HG03175 (cell line): ENCODE measurements around the gene RBM24.

Experiments used
- ATAC-seq: cut with Tn5 transposase; IDR thresholded peaks from one replicate; pipeline ENCODE4 v1.9.1; 2021; ENCODE audit warnings: mild to moderate bottlenecking, moderate library complexity; ENCODE audit not compliant: unreplicated experiment

RBM24 gene

DNA sequence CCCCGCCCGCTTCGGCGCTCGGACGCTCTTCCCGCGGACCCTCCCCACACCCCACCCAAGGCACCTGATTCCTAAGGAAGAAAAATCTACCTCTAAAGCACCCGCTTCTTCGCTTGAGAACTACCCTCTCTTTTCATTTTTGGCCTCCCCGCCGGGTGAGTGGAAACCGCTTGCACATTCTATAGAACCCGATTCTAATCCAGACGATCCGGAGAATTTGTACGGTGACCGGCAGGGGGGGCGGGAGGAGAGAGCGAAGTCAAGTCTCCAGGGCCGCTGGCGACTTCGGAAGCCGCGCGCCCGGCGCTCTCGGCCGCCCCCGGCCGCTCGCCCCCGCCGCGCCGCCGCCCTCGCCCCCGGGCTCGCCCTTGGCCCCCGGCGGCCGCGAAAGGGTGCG lies at the start of gene RBM24:
Gene RBM24 (plus strand): TSS at position 262 of the 397 bp plus-strand sequence. CDS start 221 bp downstream, outside the sequence.
- no peak for ATAC-seq

DNA sequence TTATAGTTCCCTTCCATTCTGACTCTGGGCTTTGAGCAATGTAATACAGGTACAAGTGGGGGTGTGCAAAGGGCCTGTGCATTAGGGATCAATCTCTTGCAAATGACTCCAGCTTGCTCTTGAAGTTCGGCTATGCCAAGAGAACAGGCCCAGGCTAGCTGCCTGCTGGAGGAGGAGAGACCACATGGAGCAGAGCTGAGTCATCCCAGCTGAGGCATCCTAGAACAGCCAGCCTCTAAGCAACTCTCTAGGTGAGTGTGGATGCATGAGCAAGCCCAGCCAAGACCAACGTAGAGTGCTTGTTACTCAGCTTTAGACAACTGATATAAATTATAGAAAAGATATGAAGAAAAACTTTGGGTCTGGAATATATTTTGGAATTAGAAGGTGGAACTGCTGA lies 47.6 kb upstream of the RBM24 start:
- no peak for ATAC-seq

DNA sequence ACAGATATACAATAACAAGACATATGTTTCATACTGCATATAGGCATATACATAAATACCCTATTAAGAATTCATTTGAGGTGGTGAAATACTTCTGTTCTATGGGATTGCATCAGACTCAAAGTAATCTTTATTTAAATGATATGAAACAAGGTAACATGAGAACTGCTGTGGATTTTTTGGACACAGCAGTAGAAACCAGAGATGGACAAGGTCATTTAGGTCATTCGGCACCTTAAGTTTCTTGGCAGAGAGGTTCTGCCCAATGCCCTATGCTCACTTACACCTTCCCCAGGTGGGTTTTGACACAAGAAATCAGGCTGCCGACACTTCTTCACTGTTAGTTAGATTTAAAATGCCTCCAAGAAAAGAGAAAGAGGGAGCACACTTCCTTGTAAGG lies 43.9 kb upstream of the RBM24 start:
- ATAC-seq, result no peak

DNA sequence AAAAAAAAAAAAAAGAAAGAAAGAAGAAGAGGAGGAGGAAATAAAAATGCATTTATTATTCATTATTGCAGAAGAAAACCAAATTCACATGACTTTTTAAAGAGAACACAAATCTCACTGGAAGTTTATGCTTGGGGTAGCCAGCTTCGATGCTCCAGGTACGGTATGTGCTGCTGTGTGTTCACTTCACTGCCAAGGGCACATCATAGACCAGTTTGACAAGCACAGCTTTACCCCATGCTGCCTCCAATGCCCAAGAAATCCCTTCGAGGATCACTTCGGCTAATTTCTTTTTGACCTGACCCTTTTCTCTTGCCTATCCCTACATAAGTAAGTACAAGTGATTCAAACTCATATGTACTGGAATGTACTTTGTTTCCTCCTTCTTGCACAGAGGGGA lies 41.9 kb upstream of the RBM24 start:
- no peak for ATAC-seq

DNA sequence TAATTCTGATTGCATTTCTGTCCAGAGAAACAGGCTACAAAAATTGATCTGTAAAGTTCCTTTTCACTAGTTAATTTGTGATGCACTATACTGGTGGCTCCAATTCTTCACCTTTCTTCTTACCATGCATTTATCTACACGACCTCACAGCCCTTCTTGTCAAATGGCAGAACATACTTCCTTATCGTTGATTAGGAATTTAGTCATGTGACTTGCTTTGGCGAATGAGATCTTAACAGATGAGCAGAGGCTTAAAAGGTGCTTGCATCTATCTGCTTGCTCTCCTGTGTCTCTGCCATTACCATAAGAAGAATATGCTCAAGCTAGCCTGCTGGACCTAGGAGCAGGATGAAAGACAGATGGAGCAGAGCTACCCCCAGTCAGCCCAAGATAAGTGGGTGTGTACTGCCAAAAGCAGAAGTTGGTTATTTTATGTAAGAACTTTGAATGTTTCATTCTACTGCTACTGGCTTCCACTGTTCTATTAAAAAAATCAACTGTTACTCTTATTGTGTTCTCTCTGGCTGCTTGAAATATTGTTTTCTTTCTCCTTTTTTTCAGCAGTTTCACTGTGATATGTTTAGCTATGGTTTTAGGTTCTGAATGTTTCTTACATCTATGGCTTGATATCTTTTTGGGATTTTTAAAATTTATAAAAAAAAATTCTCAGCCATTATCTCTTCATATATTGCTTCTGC lies 40.2 kb upstream of the RBM24 start:
- no peak for ATAC-seq

DNA sequence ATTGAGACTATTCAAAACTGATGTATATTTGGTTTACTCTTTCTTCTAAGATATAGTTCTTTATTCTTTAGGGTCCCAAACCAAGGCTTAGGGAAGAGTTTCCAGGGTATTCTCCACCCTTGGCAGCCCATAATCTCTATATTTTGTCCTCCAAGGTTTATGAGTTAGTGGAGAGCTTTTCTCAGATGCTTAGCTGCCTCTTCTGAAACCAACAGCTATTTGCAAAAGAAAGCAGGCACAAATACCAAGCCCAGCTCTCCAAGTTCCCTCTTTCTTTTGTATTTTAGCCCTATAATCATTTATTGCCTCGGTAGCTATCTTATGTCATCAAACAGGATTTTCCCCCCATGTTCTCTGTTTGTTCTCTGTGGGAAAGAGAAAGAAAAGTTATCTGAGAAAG lies 39.1 kb upstream of the RBM24 start:
- ATAC-seq, result no peak

DNA sequence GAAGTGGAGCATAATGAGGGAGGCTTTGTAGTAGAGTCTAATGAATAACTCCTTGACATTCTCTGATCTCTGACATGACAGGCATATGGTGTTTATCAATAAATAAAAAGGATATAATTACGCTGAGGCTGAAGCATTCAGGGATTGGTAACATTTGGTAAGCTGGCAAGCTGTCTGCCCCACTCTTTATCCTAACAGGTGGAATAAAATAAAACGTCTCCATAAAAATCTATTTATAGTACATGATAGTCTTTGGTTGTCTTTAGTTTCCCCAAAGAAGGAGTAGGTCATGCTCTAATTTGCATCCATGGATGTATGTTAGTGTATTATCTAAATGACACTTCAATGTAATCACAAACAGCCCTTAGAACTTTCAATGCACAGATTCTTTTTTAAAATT lies 30.9 kb upstream of the RBM24 start:
- no peak for ATAC-seq

DNA sequence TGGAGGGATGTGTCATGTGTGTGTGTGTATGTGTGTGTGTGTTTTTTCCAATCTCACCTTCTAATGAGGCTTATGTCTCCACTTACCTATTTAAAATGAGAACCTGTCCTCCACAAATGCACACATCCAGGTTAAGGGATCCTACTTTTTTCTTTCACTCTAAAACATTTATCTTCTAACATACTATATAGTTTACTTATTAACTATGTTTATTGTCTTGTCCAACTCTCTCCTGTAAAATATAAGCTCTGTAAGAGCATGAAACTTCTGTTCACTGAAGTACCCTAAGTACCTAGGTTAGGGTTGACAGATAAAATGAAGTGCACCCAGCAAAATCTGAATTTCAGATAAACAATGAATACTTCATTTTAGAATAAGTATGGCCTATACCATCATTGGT lies 29.2 kb upstream of the RBM24 start:
- ATAC-seq, result no peak

DNA sequence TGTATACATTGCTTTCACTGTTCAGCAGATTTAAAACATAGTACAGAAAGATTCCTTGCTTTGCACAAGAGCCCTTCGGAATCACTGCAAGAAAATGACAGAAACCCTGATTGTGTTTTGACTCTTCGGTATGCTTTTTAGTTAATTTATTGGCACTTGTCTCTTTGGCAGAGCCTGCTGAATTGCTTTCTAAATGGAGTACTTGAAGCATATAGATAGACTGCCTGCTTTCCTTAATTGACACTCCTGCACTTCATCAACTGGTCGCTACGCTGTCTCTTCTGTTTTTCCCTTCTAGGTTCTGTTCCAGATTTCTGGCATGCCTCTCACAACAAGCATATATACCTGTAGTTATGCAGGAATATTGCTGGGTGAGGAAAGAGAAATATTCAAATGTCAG lies 22.4 kb upstream of the RBM24 start:
- no peak for ATAC-seq

DNA sequence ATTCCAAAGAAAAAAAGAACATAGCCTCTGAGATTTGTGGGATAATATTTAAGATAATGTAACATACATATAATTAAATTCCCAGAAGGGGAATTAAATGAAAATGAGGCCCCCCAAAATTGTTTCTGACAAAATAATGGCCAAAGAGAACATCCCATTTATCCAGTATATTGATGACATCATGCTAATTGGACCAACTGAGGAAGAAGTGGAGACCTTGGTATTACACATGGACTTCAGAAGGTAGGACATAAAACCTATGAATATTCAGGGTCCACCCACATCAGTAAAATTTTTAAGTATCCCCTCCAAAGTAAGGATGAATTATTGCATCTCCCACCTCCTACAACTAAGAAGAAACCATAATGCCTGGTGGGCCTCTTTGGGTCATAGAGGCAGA lies 15.6 kb upstream of the RBM24 start:
- ATAC-seq, result no peak

DNA sequence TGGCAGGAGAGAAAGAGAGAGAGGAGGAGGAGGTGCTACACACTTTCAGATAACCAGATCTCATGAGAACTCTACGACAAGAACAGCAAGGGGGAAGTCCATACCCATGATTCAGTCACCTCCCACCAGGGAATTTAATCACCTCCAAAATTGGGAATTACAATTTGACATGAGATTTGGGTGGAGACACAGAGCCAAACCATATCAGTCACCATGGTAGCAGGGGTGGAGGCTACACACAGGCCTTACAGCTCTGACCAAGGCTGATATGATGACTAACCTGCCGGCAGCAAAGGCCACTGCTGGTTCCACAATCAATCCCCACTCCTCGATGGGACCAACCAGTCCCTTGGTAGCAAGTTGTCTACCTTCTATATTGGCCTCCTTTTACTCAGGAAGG lies 13.6 kb upstream of the RBM24 start:
- no peak for ATAC-seq

DNA sequence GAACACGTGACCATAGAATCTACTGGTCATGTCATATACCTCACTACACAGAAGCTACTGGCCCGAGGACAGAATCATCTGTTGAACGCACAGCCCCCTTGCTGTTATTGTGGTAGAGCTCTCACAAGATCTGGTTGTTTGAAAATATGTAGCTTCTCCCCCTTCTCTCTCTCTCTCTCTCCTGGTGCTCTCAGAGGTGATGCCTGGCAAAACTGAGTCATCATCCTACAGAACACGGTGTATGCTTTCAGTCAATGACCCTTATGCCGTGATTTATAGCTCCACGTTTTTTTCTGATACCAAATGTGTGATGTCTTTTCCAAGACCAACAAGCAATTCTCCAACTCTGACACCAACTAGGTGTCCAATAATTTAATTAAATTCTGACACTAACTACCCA lies 13.0 kb upstream of the RBM24 start:
- no peak for ATAC-seq

DNA sequence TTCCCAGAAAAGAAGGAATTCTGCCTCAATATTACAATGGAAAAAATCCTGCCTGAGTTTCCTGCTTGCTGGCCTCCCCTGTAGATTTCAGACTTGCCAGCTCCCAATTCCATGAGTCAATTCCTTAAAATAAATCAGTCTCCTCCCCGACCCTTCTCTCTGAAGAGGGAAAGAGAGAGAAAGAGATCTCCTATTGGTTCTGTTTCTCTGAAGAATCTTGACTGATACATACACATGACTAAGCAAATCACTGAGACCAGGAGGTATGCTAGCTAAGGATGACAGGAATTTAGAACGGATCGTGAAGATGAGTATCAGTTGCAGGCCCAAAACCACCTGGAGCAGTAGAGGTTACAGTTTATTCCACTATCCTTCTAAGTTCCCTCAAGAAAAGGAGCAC lies 11.3 kb upstream of the RBM24 start:
- ATAC-seq, result no peak

DNA sequence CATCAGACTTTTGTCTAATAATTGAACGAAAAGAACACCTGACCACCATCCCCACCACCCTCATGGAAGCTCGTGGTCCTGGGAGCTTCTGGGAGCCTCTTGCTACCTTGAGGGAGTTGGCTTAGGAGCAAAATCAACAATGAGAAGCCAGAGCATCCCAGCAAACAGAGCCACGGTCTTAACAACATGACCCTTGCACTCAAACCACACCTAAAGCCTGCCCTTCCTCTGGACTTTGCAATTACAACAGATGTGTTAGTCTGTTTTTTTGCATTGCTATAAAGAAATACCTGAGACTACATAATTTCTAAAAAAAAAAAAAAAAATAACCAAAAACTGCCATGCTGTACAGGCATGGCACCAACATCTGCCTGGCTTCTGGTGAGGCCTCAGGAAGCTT lies 9.5 kb upstream of the RBM24 start:
- no peak for ATAC-seq

DNA sequence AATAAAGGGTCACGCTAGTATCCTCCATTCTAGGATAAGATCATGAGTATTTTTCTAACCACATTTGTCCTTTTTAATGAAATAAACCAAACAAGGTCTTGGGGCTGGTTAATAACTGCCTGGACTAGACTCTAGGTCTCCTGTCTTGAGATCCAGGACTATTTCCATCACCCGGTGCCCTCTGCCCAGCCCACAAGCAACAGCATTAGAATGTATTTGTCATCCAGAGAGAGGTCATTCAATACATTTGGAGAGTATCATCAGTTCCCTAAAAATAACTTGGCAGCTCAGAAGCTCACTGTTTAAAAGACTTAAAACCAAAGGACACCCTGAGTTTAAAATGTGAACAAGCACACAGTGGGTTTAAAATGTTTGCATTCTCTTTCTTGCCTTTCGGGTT lies 4.4 kb upstream of the RBM24 start:
- no peak for ATAC-seq

DNA sequence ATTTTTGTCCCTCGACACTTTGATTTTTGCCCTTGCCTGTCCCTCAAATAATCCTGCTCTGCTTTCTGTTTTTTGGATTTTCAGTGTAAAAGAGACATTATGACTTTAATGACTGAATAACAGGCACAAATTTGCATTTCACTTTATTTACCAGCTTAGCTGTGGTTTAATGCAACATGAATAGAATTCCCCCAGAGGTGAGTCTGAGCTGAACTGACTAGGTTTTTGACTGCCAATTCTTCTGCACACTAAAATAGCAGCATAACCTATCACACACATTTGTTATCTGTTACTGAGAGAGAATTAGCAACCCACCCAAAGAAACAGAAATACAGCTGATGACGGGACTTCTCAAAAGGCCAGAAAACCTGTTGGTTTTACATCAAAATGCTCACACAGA lies 3.9 kb upstream of the RBM24 start:
- no peak for ATAC-seq

DNA sequence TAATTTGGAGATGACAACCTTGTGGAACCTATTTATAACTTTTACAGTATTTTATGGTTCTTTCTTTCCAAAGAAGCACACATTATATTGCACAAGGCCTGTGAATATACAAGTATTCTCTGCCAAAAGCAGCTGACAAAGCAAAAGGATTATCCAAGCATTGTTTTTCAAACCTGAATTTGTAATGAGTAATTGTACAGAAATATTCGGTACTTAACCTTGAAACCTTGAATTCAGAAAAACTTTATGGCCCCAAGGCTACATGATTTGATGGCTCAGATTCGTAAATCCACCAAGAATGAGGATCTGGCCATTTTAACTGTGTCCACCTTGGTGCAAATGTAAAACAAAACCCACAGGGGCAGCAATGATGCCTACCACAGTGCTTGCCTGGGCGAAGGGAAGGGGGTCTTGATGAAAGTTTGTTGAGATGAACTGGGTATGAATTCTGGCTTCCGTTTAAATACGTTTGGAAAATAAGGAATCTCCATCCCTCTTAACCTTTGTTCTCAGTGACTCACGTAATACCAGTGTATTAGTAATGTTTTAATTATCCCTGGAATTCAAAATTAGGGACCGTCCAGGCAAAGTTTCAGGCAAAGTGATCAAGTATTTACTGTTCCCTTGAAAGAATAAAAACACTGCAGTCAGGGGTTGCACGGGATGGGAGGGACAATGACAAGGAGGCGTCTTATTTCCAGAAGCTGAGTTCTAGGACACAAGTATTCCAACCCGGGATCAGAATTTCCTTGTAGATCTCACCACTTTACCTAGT lies 2.7 kb upstream of the RBM24 start:
- no peak for ATAC-seq

DNA sequence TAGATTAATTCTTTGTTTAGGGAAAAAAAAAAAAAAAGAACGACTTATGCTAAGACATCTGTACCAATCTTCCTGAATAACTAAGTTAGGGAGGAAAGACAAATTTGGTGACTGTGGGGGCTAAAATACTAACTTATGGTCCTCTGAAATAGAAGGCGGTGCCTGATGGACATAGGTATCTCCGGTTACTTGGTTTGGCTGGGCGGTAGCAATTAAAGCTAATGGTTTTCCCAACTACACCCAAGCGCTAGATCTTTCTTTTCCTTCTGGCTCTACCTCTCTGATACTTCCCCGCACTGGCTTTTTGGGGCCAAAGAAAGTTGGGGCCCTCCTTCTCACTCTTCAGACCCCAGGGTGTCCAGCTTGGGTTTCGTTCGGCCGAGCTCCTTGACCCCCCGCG lies 1.0 kb upstream of the RBM24 start:
- no peak for ATAC-seq

DNA sequence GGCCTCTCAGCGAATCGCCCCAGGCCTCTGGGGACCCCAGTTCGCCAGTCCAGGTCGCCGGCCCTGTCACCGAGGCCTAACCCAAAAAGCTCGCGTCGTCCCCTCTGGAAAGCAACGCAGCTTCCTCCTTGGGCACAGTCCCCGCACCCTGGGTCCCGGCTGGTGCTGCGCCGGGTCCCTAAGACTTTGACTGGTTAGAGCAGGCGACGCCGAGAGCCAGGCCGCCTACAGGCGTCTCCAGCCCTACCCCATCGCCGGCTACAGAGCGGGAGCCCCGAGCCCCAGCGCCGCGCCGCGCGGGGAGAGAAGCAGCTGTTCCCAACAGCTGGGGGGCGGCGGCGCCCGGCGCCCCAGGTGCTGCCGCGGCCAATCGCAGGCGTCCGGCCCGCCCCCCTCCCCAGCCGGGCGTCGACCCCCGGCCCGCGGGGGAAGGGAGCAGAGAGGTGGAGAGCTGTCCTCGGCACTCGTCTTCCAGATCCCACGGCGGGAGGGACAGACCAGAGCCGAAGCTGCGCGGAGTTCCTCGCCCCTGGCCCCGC lies 540 bp upstream of the RBM24 start:
- no peak for ATAC-seq

DNA sequence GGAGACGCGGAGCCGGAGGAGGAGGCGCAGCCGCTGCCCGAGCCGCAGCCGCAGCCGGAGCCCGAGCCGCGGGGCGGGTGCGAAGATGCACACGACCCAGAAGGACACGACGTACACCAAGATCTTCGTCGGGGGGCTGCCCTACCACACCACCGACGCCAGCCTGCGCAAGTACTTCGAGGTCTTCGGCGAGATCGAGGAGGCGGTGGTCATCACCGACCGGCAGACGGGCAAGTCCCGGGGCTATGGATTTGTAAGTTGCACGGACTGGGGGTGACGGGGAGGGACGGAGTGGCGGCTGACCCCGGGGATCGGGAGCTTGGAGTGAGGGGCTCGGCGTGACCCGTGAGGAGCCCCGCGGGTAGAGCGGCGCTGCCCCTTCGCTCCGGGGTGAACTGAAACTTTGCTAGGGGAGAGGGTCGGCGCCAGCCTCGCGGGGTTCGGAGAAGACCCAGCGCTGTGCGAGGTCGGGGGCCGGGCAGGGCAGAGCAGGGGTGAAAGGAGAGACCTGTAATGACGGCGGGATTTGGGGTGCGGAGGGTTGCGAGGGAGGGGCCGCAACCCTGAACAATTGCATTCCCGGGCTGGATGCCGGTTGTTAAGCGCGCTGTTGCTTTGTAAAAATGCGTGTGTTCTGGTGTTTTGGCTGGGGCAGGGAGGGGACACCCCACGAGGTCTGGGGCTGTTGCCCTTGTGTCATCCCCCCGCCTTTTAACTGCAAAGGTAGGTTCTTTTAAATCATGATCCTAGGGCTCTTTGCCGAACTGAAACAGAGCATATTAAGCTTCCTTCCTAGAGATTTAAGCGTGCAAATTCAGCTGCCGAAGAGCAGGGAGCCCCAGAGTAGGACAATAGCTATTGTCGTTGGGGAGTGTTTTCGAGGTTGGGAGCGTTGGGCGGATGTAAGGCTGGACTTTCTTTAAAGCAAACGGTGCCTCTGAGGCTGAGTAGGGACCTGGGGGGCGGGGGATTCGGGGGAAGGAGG lies 628 bp downstream of the RBM24 start:
- no peak for ATAC-seq

DNA sequence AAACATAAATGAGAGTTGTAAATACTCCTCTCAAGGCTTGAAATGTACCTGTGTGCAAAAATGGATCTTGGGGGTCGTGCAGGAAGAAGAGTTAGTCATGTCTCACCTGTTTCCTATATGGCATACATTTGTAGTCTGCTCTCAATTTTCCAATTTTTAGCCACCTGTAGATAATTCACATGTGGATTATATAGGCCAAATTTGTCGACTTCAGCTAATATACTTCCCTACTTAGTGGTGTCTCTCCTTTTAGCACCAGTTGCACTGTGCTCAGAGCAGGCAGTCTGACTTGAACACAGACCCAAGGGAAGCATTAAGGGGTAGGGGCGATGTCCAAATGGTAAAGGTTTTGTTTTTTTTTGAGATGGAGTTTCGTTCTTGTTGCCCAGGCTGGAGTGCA lies 1.9 kb downstream of the RBM24 start:
- no peak for ATAC-seq
